ENCODE measurements around the gene DRG1.
"Not testable (repeated sequence)": the region's sequence is repeated elsewhere in the genome, so short reads cannot be mapped to it uniquely, and the experiment has no call there.

Gene DRG1

GRCh38 chr22:31443516-31443915, 44.1 kb downstream of the DRG1 start:
- no peak for DNase-seq

- DNase-seq, result no peak
These were observed 46.2 kb downstream of the DRG1 start for GRCh38 chr22:31445642-31446041.

GRCh38 chr22:31446208-31446607, 46.8 kb downstream of the DRG1 start:
- DNase-seq, result no peak

GRCh38 chr22:31446767-31447166, 47.4 kb downstream of the DRG1 start:
- no peak for DNase-seq

- no peak for DNase-seq
These were observed 47.9 kb downstream of the DRG1 start for GRCh38 chr22:31447337-31447736.

GRCh38 chr22:31448382-31448781, 49.0 kb downstream of the DRG1 start:
- DNase-seq, result no peak

GRCh38 chr22:31449506-31449905, 50.1 kb downstream of the DRG1 start:
- no peak for DNase-seq

GRCh38 chr22:31451709-31452571, 52.5 kb downstream of the DRG1 start:
- no peak for DNase-seq

GRCh38 chr22:31461699-31462098, 62.3 kb downstream of the DRG1 start:
- no peak for DNase-seq

GRCh38 chr22:31465307-31465706, 65.9 kb downstream of the DRG1 start:
- no peak for DNase-seq

- DNase-seq, result no peak
These were observed 75.3 kb downstream of the DRG1 start for GRCh38 chr22:31474743-31475142.

GRCh38 chr22:31475800-31476199, 76.4 kb downstream of the DRG1 start:
- DNase-seq, result no peak

GRCh38 chr22:31477329-31477728, 77.9 kb downstream of the DRG1 start:
- DNase-seq, result no peak

GRCh38 chr22:31481129-31481528, 81.7 kb downstream of the DRG1 start:
- DNase-seq, result no peak

- not testable (repeated sequence) for DNase-seq
These were observed 83.1 kb downstream of the DRG1 start for GRCh38 chr22:31482470-31482869.
